Neural progenitor cell (in vitro differentiated cells): ENCODE data around the gene RPS24.

Experiments used
- EZH2 ChIP-seq: fragments of 200-600 bp; sonication (generic); IDR thresholded peaks from 2 replicates; pipeline ENCODE4 v1.6.1; 2017; ENCODE audit warnings: antibody characterized with exemption, mild to moderate bottlenecking, moderate library complexity
- EZH2phosphoT487 ChIP-seq: fragments of 200-600 bp; sonication (generic); IDR thresholded peaks from 2 replicates; pipeline ENCODE4 v1.6.1; 2017; ENCODE audit warnings: antibody characterized with exemption
- TF ChIP-seq, protein P1 (sequence below): fragments of 200-600 bp; sonication (generic); IDR thresholded peaks from 2 replicates; pipeline ENCODE4 v1.5.1; 2017; ENCODE audit warnings: antibody characterized with exemption, mild to moderate bottlenecking

DNA sequence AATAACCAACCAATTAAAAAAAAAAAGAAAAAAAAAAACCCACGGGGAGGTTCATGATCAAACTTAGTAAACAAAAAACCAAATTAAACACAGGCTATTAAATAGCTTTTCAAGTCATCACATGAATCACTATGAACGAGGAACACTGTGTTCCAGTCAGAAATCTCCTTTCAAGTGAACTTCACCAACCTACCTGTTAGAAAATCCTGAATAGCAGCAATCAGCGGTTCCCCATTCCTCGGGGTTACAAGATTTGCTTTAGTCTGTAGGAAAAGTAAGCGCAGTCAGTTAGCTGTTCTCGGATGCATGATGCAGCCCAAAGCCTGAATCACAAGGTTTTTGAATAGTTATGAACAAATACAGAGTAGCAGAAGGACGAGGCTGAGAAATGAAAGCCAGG, 23.4 kb upstream of the RPS24 start:
- TF ChIP-seq, protein P1, sequence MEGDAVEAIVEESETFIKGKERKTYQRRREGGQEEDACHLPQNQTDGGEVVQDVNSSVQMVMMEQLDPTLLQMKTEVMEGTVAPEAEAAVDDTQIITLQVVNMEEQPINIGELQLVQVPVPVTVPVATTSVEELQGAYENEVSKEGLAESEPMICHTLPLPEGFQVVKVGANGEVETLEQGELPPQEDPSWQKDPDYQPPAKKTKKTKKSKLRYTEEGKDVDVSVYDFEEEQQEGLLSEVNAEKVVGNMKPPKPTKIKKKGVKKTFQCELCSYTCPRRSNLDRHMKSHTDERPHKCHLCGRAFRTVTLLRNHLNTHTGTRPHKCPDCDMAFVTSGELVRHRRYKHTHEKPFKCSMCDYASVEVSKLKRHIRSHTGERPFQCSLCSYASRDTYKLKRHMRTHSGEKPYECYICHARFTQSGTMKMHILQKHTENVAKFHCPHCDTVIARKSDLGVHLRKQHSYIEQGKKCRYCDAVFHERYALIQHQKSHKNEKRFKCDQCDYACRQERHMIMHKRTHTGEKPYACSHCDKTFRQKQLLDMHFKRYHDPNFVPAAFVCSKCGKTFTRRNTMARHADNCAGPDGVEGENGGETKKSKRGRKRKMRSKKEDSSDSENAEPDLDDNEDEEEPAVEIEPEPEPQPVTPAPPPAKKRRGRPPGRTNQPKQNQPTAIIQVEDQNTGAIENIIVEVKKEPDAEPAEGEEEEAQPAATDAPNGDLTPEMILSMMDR = no peak
- no peak for TF ChIP-seq EZH2phosphoT487
- TF ChIP-seq EZH2 = no peak
